ENCODE measurements around the gene EIF4EBP2.

The EIF4EBP2 gene, protein sequence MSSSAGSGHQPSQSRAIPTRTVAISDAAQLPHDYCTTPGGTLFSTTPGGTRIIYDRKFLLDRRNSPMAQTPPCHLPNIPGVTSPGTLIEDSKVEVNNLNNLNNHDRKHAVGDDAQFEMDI

DNA sequence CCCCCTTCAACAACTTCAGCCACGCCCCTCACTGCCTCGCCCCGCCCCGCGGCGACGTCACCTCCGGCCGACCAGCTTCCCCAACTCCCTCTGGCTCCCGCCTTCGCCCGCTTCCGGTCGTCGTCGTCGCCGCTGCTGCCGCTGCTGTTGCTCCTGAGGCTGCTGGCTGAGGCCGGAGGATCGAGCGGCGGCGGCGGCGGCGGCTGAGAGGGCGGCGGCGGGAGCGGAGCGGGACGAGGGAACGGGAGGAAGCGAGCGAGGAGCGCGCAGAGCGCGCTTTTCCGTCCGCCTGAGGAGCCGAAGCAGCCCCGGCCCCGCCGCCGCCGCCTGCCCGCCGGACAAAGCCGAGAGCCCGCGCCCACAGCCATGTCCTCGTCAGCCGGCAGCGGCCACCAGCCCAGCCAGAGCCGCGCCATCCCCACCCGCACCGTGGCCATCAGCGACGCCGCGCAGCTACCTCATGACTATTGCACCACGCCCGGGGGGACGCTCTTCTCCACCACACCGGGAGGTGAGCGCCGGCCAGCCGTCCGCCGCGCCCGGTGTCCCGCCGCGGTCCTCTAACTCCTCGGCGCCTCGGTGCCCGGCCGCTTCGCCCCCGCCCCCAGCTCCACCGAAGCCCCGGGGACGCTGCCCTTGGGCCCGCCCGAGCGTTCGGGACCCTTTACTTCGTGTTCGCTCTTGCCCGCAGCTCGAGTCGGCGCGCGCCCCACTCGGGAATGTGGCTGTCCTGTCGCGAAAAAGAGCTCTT lies at the start of gene EIF4EBP2:
EIF4EBP2 (plus strand) TSS at position 110 of the 751 bp plus-strand sequence; CDS start at position 367, 257 bp downstream.
- peak; percentile 98 for DNase-seq

DNA sequence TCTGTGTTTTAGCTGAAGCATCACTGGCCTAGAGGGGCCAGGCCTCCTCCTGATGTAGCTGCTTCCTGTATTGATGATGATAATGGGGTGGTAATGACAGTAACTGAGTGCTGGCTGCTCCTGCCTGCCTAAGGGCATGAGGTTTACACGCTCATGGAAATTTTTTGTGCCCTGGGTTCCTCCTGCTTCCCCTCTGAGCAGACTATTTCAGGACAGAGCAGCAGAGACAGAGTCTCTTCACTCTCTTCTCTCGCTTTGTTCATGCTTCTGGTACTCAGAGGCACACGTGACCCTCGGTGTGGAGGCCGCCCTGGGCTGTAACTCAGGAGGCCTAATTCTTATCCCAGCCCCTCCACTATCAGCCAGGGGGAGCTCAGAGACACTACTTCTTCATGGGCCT lies 49.4 kb upstream of the EIF4EBP2 start:
- DNase-seq, result peak; percentile 53

DNA sequence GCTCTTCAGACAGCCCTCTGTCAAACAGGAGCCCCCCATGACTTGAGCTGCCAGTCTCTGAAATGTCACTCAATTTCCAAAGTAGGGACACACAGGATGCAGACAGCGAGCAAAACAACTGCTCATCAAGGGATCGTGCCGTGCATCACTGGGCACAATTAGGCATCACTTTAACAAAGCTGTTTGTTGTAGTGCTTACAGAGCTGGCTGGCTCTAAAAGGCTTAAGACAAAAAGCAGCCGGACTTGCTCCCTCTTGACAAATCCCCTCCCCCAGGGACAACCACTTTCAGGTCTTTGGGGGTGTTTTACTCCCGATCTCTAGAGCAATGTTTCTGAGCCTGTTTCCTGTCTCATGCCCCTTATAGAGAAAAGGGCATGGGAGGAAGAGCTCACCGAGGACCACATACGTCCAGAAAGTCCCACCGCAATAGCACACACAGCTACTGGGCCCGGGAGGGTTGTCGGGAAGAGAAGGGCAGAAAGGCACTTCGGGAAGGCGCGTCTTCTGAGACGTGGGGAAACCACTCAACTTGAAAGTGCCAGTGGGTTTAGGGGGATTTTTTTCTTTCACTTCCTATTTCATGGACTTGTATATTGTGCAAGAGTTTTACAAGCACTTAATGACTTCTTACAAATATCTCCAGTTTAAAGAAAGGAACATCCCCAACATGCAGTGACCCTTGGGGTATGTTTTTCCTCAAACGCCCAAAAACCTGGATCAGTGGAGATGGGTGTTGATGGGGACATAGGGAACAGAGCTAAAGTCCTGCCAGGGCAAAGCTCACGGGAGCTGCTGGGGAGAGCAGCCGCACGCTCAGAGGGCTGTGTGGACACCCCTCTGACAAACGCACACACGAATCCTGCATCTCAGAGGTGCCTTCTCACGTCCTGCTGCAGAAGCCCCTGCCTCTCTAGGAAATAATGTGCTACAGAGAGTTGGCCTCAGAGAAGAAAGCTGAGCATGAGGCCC lies 48.6 kb upstream of the EIF4EBP2 start:
- DNase-seq, result peak; percentile 34

DNA sequence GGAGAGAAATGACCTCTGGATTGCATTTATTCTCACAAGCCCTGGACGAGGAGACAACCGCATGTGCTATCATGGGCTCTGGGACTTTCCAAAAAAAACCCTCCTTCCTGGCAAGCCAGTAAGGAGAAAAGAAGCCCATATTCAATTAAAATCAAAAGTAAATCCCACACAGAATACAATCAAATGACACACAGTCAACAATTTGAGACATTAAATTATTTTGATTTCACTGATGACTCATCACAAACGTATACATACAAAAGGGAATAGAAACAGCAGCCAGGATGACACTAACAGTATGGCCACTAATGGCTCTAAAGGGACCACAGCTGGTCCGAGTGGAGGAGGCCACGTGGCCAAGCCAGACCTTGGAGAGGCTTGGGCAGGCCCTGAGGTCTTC lies 46.4 kb upstream of the EIF4EBP2 start:
- DNase-seq, result no peak

DNA sequence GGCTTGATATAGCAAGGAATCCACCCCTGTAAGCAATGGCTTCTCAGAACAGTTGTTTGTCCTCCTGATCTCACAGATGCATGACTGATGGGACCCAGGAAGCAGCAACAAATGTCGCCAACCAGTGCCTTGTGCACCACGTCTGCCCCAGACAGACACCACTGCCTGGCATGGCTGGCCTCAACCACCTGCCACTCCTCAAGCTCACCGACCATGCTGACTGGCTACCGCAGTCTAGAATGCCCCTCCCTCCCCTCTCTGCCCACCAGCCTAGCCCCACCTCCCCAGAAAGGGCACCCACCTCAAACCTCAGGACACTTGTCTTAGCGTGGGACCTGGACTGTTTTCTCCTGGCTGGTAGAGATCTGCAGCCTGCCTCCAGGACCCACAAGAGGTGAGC lies 45.5 kb upstream of the EIF4EBP2 start:
- no peak for DNase-seq

DNA sequence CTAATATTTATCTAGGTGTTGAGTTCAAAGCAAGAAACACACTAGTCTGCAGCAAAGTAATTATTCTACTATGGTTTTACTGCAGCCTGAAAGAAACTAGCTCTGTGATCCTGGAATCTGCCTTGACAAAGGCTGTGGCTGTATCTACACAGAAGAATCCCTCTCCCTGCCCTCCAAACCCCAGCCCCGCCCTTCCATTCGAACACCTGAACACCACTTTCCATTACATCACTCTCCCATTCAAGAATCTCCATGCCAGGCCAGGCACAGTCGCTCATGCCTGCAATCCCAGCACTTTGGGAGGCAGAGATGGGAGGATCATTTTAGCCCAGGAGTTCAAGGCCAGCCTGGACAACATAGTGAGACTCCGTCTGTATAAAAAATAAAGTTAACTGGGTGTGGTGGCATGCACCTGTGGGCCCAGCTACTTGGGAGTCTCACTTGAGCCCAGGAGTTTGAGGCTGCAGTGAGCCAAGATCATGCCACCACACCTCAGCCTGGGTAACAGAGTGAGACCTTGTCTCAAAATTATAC lies 44.9 kb upstream of the EIF4EBP2 start:
- DNase-seq, result no peak

DNA sequence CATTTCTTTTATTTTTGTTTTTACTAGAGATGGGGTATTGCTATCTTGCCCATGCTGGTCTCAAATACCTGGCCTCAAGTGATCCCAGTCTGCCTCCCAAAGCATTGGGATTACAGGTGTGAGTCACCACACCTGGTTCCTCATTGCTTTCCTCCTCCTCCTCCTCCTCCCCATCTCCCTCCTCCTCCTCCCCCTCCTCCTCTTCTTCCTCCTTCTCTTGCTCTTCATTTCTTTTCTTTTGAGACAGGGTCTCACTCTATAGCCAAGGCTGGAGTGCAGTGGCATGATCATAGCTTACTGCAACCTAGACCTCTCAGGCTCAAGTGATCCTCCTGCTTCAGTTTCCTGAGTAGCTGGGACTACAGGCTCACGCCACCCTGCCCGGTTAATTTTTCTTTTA lies 43.7 kb upstream of the EIF4EBP2 start:
- DNase-seq, result no peak

DNA sequence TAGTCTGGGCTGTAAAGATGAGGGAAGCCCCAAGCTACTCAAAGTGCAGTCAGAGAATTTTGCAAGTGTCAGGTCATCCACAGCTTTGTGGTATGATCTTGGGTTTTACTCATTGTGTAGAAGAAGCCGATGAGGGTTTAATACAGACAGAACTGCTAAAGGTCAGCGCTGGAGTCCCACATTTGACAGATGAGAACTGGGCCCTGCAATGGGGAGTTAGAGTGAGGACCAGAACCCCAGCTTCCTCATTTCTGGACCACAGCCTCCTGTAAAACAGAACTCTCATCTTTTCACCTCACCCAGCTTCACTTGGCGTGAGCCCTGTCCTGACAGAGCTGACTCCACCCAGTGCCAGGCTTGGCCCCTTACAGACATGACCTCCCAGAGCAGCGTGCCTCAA lies 41.6 kb upstream of the EIF4EBP2 start:
- DNase-seq, result no peak

DNA sequence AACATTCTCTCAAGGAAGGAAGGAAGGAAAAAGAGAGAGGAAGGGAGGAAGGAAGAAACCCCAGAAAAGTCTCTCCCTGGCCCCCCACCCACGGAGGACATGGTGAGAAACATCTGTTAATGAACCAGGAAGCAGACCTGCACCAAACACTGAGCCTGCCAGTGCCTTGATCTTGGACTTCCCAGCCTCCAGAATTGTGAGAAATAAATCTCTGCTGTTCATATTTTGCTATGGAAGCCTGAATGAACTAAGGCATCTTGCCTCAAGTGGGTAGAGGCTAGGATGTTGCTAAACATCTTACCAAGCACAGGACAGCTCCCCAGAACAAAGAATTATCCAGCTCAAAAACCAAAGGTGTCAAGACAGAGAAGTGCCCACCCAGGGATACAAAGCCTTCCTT lies 40.7 kb upstream of the EIF4EBP2 start:
- DNase-seq, result no peak

DNA sequence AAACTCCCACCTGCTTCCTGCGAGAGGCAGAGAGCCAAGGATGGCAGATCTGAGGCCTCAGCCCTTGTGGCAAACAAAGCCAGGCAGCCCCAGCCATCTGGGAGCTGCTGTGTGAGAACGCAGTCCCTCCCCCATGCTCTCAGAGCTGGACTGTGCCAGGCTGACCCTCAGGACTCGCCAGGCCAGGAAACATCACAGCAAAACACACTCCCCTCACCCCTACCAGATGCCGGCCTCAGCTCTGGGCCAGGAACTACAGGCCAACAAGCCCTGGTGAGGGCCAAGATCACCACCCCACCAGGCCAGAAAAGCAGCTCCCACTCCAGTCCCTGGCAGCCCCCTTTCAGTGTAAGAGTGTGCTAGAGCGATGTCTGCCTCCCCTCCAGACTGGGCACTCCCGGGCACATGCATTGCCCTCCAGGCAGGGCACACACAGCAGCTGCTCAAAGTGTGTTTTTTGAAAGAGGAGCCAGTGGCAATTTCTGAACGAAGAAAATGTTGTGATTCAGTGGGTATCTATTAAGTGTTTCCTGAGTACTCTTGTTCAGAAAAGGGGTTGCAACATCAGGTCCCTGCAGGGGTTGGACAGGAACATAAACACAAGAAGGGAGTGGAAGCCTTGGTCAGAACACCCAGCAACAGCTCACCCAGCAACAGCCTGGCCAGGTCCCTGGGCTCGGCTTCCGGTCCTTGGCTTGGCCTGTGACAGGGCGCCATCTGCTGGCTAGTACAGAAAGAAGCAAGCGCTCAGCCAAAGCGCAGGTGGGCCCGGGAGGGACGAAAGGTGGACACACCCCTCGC lies 39.8 kb upstream of the EIF4EBP2 start:
- DNase-seq, result peak; percentile 89

DNA sequence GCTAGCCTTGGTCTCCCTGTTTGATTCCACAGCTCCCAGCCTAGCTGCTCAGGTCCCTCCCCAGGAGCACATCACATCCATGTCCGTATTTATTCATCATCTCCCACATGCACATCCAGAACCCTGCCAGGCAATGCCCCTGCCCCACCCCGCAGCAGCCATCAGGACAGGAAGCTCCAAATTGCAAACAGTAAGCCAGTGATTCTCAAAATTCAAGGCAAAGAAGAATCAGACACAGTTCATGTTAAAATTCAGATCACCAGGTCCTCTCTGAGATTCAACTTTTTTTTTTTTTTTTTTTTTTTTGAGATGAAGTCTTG lies 39.2 kb upstream of the EIF4EBP2 start:
- DNase-seq, result no peak

DNA sequence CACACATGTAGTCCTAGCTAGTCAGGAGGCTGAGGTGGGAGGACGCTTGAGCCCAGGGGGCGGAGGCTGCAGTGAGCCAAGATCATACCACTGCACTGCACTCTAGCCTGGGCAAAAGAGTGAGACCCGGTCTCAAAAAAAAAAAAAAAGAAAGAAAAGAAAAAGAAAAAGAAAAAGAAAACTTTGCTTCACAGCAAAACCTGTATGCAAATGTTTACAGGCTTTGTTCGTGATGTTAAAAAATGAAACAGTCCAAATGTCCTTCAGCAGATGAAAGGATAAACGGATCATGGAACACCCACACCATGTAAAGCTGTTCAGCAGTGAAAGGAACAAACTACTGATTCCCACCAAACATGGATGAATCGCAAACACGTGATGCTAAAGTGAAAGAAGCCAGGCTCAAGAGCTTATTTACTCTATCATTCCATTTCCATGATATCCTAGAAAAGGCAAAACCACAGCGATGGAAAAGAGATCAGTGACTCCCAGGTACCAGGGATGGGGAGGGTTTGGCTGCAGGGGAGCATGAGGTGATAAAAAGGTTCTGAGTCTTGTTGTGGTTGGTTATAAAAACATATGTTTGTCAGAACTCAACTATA lies 36.6 kb upstream of the EIF4EBP2 start:
- no peak for DNase-seq

DNA sequence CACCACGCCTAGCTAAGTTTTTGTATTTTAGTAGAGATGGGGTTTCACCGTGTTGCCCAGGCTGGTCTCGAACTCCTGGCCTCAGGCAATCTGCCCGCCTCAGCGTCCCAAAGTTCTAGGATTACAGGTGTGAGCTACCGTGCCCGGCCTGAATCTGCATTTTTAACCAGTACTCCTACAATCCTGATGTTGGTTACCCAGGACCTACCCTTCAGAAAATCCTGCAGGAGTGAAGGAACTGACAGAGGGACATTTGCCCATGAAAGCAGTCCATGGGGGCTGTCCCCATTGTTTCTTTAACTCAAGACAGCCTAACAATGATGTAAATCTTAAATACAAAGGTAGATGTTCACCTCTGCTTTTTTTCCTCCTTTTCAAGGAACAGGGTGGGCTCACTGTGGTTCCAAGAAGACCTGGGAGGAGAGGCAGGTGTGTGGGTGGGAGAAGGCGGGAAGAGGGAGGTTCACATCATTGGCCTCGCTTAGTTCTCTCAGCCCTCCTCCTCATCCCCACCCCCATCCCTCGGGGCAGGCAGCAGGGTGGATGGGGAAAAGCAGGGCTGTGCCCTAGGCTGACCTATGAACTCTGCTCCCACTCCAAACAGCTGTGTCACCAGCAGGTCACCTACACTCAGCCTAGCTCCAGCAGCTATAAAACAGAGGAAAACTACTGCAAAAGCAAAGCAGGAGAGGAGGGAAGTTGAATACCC lies 35.0 kb upstream of the EIF4EBP2 start:
- DNase-seq, result no peak

DNA sequence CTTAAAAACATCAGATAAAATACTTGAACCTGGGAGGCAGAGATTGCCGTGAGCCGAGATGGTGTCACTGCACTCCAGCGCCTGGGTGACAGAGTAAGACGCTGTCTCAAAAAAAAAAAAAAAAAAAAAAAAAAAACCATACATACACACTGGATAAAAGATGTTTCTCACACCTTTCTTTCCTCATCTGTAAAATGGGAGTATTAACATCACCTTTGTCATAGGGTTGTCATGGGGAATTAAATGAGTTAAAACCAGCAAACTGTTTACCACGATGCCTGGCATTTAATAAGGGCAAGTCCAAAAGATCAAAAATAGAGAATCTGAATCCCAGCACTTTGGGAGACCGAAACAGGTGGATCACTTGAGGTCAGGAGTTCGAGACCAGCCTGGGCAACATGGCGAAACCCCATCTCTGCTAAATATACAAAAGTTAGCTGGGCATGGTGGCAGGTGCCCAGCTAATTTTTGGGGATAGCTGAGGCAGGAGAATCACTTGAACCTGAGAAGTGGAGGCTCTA lies 34.4 kb upstream of the EIF4EBP2 start:
- no peak for DNase-seq

DNA sequence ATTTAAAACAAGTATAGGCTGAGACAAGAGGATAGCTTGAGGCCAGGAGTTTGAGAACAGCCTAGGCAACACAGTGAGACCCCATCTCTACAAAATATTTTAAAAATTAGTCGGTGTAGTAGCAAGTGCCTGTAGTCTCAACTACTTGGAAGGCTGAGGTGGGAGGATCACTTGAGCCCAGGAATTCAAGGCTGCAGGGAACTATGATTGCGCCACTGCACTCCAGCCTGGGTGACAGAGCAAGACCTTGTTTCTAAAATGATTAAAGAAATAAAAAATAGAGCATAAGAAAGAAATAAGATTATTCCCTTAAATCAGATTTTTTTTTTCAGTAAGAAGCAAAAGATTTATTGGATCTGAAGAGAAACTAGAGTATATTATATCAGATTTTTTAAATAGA lies 33.2 kb upstream of the EIF4EBP2 start:
- no peak for DNase-seq

DNA sequence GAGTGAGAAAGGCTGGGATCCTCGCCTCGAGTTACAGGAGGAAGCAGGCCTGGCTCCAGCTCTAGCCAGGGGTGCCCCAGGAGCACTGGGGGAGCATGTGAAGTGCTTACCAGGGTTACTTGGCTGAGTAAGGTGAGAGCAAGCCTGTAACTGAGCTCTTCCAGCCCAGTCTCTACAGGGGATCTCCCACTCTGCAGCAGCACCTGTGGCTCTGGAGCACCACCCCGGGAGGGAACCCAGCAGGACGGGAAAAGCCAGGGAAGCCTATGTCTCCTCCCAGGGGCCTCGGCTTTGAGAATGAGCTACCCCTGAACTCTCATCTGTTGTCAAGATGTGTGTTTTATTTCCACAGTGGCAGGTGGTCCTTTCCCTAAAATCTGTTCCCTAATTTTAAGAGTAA lies 32.1 kb upstream of the EIF4EBP2 start:
- DNase-seq, result no peak

DNA sequence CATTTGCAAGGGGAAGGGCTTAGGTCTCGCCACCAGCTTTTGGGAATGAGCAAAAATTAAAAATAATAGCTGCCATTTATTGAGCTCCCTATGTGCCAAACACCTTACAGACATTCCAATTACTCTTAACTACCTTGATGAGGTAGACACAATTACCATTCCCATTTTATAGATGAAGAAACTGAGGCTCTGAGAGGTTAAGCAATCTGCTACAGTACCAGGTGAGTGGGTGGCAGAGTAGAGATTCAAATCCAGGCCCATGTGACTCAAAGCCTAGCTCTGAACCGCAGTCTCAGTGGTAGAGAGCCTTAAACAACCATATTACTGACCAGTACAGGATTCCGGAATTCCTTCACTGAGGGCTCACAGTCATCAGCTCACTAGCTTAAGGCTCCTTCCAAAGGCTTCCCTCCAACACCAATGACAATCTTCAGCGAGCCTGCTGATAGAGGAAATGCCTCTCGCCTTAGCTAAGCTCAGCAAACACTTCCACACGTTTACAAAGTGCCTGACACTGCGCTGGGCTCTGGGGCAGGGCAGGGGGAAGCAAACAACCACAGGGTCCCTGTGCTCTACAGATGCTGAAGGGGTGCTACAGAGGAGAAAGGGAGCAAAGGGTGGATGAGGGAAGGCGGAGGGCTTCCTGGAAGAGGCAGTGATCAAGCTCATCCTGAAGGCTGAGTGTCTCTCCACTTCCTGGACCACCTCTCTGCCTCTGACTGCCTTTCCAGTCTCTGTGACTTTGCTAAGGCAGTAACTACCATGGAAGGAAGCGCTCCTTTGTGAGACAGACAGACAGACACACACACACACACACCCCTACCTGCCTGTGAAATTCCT lies 28.9 kb upstream of the EIF4EBP2 start:
- no peak for DNase-seq

DNA sequence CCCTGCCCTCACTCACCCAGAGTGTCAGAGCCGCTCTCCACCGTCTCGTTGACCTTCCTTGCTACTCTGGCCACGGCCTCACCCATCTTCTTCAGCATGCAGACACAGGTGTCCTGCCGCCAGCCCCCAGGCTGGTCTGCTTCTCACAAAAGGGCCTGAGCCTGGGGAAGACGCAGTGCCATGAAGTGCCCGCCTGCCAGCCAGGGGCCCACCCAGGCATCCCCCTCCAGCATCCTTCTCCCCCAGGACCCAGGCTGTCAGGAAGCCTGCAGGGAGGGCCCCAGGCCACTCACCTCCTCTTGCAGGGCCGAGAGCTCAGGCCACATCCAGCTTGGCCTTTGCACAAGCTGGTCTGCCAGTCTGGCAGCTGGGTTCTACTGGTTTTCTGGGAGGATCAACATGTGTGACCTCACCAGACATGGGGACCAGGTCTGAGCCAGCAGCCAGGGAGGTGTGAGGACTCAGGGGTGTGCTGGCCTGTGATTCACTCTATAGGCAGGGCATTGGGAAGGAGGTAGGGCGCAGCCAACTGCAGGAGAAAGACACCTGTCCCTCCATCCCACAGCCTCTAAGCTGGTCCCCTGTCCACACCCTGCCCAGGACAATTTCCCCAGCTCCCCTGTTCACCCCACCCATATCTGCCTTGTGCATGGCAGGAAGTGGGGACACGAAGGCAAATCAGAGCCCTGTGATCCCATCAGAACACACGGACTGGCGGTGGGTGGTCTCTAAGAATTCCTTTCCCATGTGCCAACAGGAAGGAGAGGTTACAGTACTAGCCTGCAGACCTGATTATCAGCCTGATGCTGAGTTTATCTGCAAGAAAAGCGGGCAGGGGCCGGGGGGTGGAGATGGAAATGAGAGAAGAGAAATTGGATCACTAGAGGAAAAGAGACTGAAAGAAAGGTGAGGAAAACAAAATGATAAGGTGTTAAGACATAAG lies 27.2 kb upstream of the EIF4EBP2 start:
- DNase-seq, result no peak

DNA sequence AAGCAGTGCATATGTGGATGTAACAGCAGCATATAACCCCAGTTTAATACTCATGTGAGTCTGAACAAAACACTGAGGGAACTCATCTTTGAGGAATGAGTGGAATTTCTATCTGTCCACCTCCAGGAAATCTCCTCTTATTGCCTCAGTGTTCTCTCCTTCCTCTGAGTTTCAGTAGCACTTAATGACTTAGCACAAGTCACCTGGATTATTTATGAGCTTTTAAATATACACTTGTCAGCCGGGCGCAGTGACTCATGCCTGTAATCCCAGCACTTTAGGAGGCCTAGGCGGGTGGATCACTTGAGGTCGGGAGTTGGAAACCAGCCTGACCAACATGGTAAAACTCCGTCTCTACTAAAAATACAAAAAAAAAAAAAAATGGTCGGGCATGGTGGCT lies 25.8 kb upstream of the EIF4EBP2 start:
- no peak for DNase-seq

All from midbrain (tissue), 1 donor.